NB4 (cell line): ENCODE measurements around the gene MAT2B.

Experiments used
- POLR2A ChIP-seq: IDR thresholded peaks from 2 replicates; pipeline ENCODE4 v1.6.1; 2011; ENCODE audit warnings: mild to moderate bottlenecking; ENCODE audit not compliant: insufficient read length; ENCODE audit errors: extremely low read depth
- TF ChIP-seq, protein P1 (sequence below): IDR thresholded peaks from one replicate; pipeline ENCODE4 v1.5.1; 2012; ENCODE audit warnings: low read depth, low read length

DNA sequence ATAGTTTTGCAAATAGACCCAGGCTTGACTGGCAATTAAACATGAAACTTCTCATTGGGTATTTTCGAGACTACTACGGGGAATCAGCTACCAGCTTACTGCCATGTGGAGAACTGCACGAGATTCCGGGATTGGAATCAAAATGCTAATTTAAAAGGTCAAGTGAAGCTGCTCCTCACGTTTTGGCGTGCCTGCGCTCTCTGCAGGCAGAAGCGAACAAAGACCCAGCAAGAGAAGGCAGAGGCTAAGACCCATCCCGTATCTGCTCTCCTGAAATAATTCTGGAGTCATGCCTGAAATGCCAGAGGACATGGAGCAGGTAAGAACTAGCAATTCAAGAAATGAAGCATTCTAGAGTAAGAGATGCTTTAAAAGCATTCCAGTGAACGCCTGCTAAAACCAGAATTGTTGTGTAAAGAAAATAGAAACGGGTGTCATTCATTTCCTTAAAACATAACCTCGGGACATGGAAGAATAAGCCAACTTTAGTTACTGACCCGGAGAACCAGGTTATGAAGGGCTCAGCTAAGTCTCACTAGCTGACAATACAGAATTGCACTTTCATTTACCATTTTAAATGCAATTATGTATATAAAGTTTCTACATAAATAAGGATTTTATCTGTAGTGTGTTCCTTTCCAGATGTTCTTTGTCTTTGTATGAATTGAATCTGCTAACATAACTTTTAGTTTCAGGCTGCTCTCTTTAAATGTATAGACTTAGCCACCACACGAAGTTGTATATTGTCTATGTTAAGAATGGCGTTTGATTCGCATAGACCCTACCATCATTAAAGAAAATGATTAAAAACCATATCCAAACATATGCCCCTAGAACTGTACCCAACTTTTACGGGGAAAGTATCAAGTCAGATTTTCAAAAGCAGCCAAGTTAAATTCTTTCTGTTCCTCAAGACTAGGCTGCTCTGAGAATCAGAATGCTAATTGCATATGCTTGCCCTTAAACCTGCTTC lies 2.0 kb upstream of the MAT2B start:
- TF ChIP-seq, protein P1, sequence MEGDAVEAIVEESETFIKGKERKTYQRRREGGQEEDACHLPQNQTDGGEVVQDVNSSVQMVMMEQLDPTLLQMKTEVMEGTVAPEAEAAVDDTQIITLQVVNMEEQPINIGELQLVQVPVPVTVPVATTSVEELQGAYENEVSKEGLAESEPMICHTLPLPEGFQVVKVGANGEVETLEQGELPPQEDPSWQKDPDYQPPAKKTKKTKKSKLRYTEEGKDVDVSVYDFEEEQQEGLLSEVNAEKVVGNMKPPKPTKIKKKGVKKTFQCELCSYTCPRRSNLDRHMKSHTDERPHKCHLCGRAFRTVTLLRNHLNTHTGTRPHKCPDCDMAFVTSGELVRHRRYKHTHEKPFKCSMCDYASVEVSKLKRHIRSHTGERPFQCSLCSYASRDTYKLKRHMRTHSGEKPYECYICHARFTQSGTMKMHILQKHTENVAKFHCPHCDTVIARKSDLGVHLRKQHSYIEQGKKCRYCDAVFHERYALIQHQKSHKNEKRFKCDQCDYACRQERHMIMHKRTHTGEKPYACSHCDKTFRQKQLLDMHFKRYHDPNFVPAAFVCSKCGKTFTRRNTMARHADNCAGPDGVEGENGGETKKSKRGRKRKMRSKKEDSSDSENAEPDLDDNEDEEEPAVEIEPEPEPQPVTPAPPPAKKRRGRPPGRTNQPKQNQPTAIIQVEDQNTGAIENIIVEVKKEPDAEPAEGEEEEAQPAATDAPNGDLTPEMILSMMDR, result peak; percentile 43
- peak; percentile 63 for TF ChIP-seq POLR2A
